H1 (cell line): ENCODE measurements around the gene TRAPPC2. TPM values are rescaled to one million over a fixed set of nuclear protein-coding genes. Genes with fewer than 3 reads are reported as not detected.

Experiments used
- CTCF ChIA-PET: fragments of 300-600 bp; sonication (Branson Sonifier 250); formaldehyde crosslinking; loops from one replicate; lab custom pipeline; 2021; ENCODE audit not compliant: partially characterized antibody; lab: Charles Lee
- POLR2A ChIA-PET: fragments of 300-600 bp; sonication (Branson Sonifier 250); formaldehyde crosslinking; loops from one replicate; lab custom pipeline; 2021; ENCODE audit warnings: inconsistent platforms; ENCODE audit not compliant: partially characterized antibody; lab: Charles Lee
- DNase-seq, 2 experiments: peaks; one replicate each; pipeline versions ENCODE4 v3.0.0 to v3.0.0-alpha.2; 2010 to 2022; ENCODE audit warnings: low spot score in 2 of 2, low read depth in 1 of 2, mixed read lengths in 1 of 2
- FAIRE-seq: peaks from 2 replicates; lab custom pipeline; 2011; peaks lifted over from hg19 to GRCh38; lab: Jason Lieb, UNC
- H2AFZ ChIP-seq: 2 replicates; pipeline ENCODE4 v1.8.1; 2012; ENCODE audit warnings: low read length, inconsistent platforms
- H2AK5ac ChIP-seq: 2 replicates; pipeline ENCODE4 v1.6.1; 2013; ENCODE audit warnings: low read depth, low read length
- H2BK120ac ChIP-seq: replicated peaks from 2 replicates; pipeline ENCODE3; 2013; ENCODE audit warnings: low read depth, low read length, inconsistent platforms
- H2BK12ac ChIP-seq: 2 replicates; pipeline ENCODE4 v1.6.1; 2013; ENCODE audit warnings: low read depth, low read length
- H2BK15ac ChIP-seq: 2 replicates; pipeline ENCODE4 v1.6.1; 2013; ENCODE audit warnings: low read length
- H2BK20ac ChIP-seq: 2 replicates; pipeline ENCODE4 v1.6.1; 2013; ENCODE audit warnings: low read length
- H2BK5ac ChIP-seq: 2 replicates; pipeline ENCODE4 v1.6.1; 2013; ENCODE audit warnings: low read depth, low read length
- H3K14ac ChIP-seq: 2 replicates; pipeline ENCODE4 v1.6.1; 2013; ENCODE audit warnings: inconsistent platforms; ENCODE audit not compliant: insufficient read length
- H3K18ac ChIP-seq: 2 replicates; pipeline ENCODE4 v1.6.1; 2013; ENCODE audit warnings: low read length; ENCODE audit errors: extremely low read depth
- H3K23ac ChIP-seq: 2 replicates; pipeline ENCODE4 v1.6.1; 2013; ENCODE audit warnings: inconsistent platforms; ENCODE audit not compliant: insufficient read length
- H3K23me2 ChIP-seq: 2 replicates; pipeline ENCODE4 v1.6.1; 2013; ENCODE audit warnings: low read depth, low read length
- H3K27ac ChIP-seq: 2 replicates; pipeline ENCODE4 v1.6.1; 2011; ENCODE audit warnings: low read depth, low read length, inconsistent platforms
- H3K27me3 ChIP-seq, 4 experiments: replicated peaks in 1 of 4; 1 replicate in 1 of 4; 2 replicates in 3 of 4; pipeline versions ENCODE4 v1.6.1 to v1.8.1; 2011 to 2013; ENCODE audit warnings: low read length in 3 of 4, mild to moderate bottlenecking in 3 of 4, inconsistent platforms in 2 of 4, mixed read lengths in 2 of 4, moderate library complexity in 1 of 4; ENCODE audit not compliant: control insufficient read depth in 3 of 4, insufficient read depth in 3 of 4; ENCODE audit errors: extremely low read depth in 1 of 4
- H3K36me3 ChIP-seq, 4 experiments: 2 replicates each; pipeline versions ENCODE4 v1.6.1 to v1.8.1; 2011 to 2013; ENCODE audit warnings: mild to moderate bottlenecking in 4 of 4, low read length in 3 of 4, moderate library complexity in 2 of 4, control low read depth in 1 of 4, inconsistent platforms in 1 of 4; ENCODE audit not compliant: insufficient read depth in 4 of 4, control insufficient read depth in 2 of 4
- H3K4ac ChIP-seq: replicated peaks from 2 replicates; pipeline ENCODE3; 2013; ENCODE audit warnings: low read length, low read depth, mixed read lengths, inconsistent platforms; ENCODE audit not compliant: insufficient read length
- H3K4me1 ChIP-seq, 4 experiments: replicated peaks in 1 of 4; 1 replicate in 1 of 4; 2 replicates in 3 of 4; pipeline versions ENCODE4 v1.6.1 to v1.8.1; 2011 to 2013; ENCODE audit warnings: low read length in 3 of 4, inconsistent platforms in 2 of 4, mixed read lengths in 1 of 4; ENCODE audit not compliant: insufficient read depth in 4 of 4, control insufficient read depth in 3 of 4
- H3K4me2 ChIP-seq, 2 experiments: 2 replicates each; pipeline versions ENCODE4 v1.6.1 to v1.8.1; 2011 to 2013; ENCODE audit warnings: low read depth in 2 of 2, low read length in 2 of 2, control low read depth in 1 of 2, inconsistent platforms in 1 of 2, mild to moderate bottlenecking in 1 of 2; ENCODE audit not compliant: insufficient read depth in 1 of 2
- H3K4me3 ChIP-seq, 4 experiments: fragments of 200-600, 300-600 bp in 1 of 4; sonication (generic), shearing (Covaris generic), sonication (Bioruptor Twin) in 1 of 4; 2 replicates each; pipeline versions ENCODE4 v1.5.1 to v1.8.1; 2011 to 2016; ENCODE audit warnings: low read length in 4 of 4, low read depth in 3 of 4, control low read depth in 2 of 4, inconsistent platforms in 2 of 4, mild to moderate bottlenecking in 2 of 4, mixed read lengths in 1 of 4, moderate library complexity in 1 of 4; ENCODE audit not compliant: insufficient read depth in 2 of 4; ENCODE audit errors: extremely low read depth in 1 of 4
- H3K56ac ChIP-seq: replicated peaks from 2 replicates; pipeline ENCODE3; 2013; ENCODE audit warnings: low read depth, mild to moderate bottlenecking, mixed read lengths, low read length, inconsistent platforms; ENCODE audit not compliant: insufficient read length
- H3K79me1 ChIP-seq: 2 replicates; pipeline ENCODE4 v1.6.1; 2013; ENCODE audit warnings: low read depth, low read length, control low read depth
- H3K79me2 ChIP-seq, 2 experiments: 2 replicates each; pipeline versions ENCODE4 v1.6.1 to v1.8.1; 2012 to 2013; ENCODE audit warnings: low read length in 2 of 2, mild to moderate bottlenecking in 2 of 2, inconsistent platforms in 1 of 2; ENCODE audit not compliant: insufficient read depth in 2 of 2, control insufficient read depth in 1 of 2
- H3K9ac ChIP-seq, 4 experiments: replicated peaks in 1 of 4; 1 replicate in 1 of 4; 2 replicates in 3 of 4; pipeline versions ENCODE4 v1.6.1 to v1.8.1; 2011 to 2013; ENCODE audit warnings: low read depth in 3 of 4, low read length in 3 of 4, control low read depth in 2 of 4, mild to moderate bottlenecking in 2 of 4, moderate library complexity in 2 of 4, inconsistent platforms in 1 of 4; ENCODE audit errors: extremely low read depth in 1 of 4
- H3K9me3 ChIP-seq, 2 experiments: 2 replicates each; pipeline versions ENCODE4 v1.6.1 to v1.8.1; 2012 to 2013; ENCODE audit warnings: mild to moderate bottlenecking in 2 of 2, moderate library complexity in 2 of 2, control low read depth in 1 of 2, inconsistent platforms in 1 of 2, low read depth in 1 of 2, low read length in 1 of 2, mixed read lengths in 1 of 2; ENCODE audit not compliant: insufficient read depth in 2 of 2
- H4K20me1 ChIP-seq, 2 experiments: replicated peaks in 1 of 2; 2 replicates each; pipeline versions ENCODE3 to v1.8.1; 2011 to 2013; ENCODE audit warnings: inconsistent platforms in 2 of 2, low read length in 2 of 2, mild to moderate bottlenecking in 1 of 2; ENCODE audit not compliant: insufficient read depth in 2 of 2, control insufficient read depth in 1 of 2
- H4K5ac ChIP-seq: 2 replicates; pipeline ENCODE4 v1.6.1; 2013; ENCODE audit warnings: low read length, low read depth, mixed read lengths, inconsistent platforms; ENCODE audit not compliant: insufficient read length
- H4K8ac ChIP-seq: 2 replicates; pipeline ENCODE4 v1.8.0; 2013; ENCODE audit warnings: mild to moderate bottlenecking, moderate library complexity, low read length, inconsistent platforms; ENCODE audit not compliant: insufficient read depth; ENCODE audit errors: extremely low read depth
- H4K91ac ChIP-seq: replicated peaks from 2 replicates; pipeline ENCODE3; 2013; ENCODE audit warnings: low read length, mixed read lengths, inconsistent platforms; ENCODE audit not compliant: insufficient read length
- ATF3 ChIP-seq: IDR thresholded peaks from 2 replicates; pipeline ENCODE4 v1.6.1; 2011; ENCODE audit warnings: low read depth, mild to moderate bottlenecking, low read length; ENCODE audit not compliant: insufficient read depth
- BRCA1 ChIP-seq: IDR thresholded peaks from 2 replicates; pipeline ENCODE4 v1.6.1; 2012; ENCODE audit warnings: low read depth, low read length, improper control_type of control experiment
- CTBP2 ChIP-seq: IDR thresholded peaks from 2 replicates; pipeline ENCODE4 v1.7.0; 2011; ENCODE audit warnings: borderline replicate concordance, mild to moderate bottlenecking, moderate library complexity, mixed read lengths, low read length; ENCODE audit not compliant: insufficient read depth, insufficient read length
- JUND ChIP-seq: IDR thresholded peaks from 2 replicates; pipeline ENCODE4 v1.6.1; 2011; ENCODE audit warnings: mild to moderate bottlenecking, improper control_type of control experiment, low read length
- KDM1A ChIP-seq: fragments of 200-600, 300-600 bp; sonication (generic); IDR thresholded peaks from 2 replicates; pipeline ENCODE4 v1.7.1; 2016; ENCODE audit warnings: mild to moderate bottlenecking, low read length, borderline replicate concordance
- MAFK ChIP-seq: IDR thresholded peaks from 2 replicates; pipeline ENCODE4 v1.6.1; 2012; ENCODE audit warnings: low read depth, mild to moderate bottlenecking, improper control_type of control experiment, low read length
- NANOG ChIP-seq: IDR thresholded peaks from 2 replicates; pipeline ENCODE4 v1.6.1; 2011; ENCODE audit warnings: low read length, low read depth, mild to moderate bottlenecking, inconsistent platforms; ENCODE audit not compliant: insufficient read depth, poor library complexity, severe bottlenecking
- NRF1 ChIP-seq: IDR thresholded peaks from 2 replicates; pipeline ENCODE4 v1.6.1; 2011; ENCODE audit warnings: mild to moderate bottlenecking, low read depth, low read length, improper control_type of control experiment
- POLR2A ChIP-seq, 2 experiments: IDR thresholded peaks; 1 replicate in 1 of 2; 2 replicates in 1 of 2; pipeline ENCODE4 v1.6.1; 2011; ENCODE audit warnings: low read depth in 2 of 2, low read length in 2 of 2, mild to moderate bottlenecking in 2 of 2; ENCODE audit errors: control extremely low read depth in 1 of 2
- RBBP5 ChIP-seq: IDR thresholded peaks from 2 replicates; pipeline ENCODE4 v1.7.1; 2012; ENCODE audit warnings: low read depth, mild to moderate bottlenecking, inconsistent platforms, low read length, moderate library complexity, borderline replicate concordance
- SIN3A ChIP-seq, 2 experiments: IDR thresholded peaks in 1 of 2; conservative IDR thresholded peaks in 1 of 2; 2 replicates each; pipeline ENCODE4 v1.6.1; 2011 to 2012; ENCODE audit warnings: low read length in 2 of 2, improper control_type of control experiment in 1 of 2, low read depth in 1 of 2, mild to moderate bottlenecking in 1 of 2
- SP4 ChIP-seq: IDR thresholded peaks from 2 replicates; pipeline ENCODE4 v1.6.1; 2012; ENCODE audit warnings: low read length, inconsistent platforms
- TCF12 ChIP-seq: IDR thresholded peaks from 2 replicates; pipeline ENCODE4 v1.6.1; 2011; ENCODE audit warnings: low read depth, mild to moderate bottlenecking, low read length
- ZNF274 ChIP-seq: IDR thresholded peaks from 2 replicates; pipeline ENCODE4 v1.7.0; 2012; ENCODE audit warnings: low read length, borderline replicate concordance; ENCODE audit errors: extremely low read depth
- WGBS, 2 experiments: shearing (Covaris generic) in 1 of 2; methylation state at CpG; one replicate each; pipeline versions ENCODE4 v1.1.6 to v1.1.7; 2013 to 2015; ENCODE audit warnings: low lambda C conversion rate in 2 of 2, mixed read lengths in 2 of 2, inconsistent platforms in 1 of 2, low coverage in 1 of 2, missing lambda C conversion rate in 1 of 2; ENCODE audit not compliant: insufficient replicate concordance in 2 of 2, insufficient coverage in 1 of 2, insufficient read length in 1 of 2; ENCODE audit errors: extremely low coverage in 1 of 2, missing lambda C conversion rate in 1 of 2; 5-methylcytosine and 5-hydroxymethylcytosine counted together
- polyA plus RNA-seq, 7 experiments: library from polyadenylated mRNA; depleted of rRNA in 3 of 7; stranded (reverse) in 5 of 7; unstranded in 2 of 7; fragments of >200 nt in 5 of 7; fragments of 200-250 nt in 2 of 7; gene quantifications; 1 replicate in 5 of 7; 2 replicates in 1 of 7; 4 replicates in 1 of 7; pipeline versions ENCODE4 v1.2.1 to v1.2.3, GENCODE V29; 2011 to 2013; ENCODE audit warnings: missing spikeins in 2 of 7, mixed read lengths in 2 of 7
- total RNA-seq: library from RNA; stranded (reverse); fragmentation: NEBNext Ultra II Directional; extraction: Animal tissue kit (Norgen Biotek cat#: 25700); gene quantifications from 2 replicates; pipeline ENCODE4 v1.2.1, GENCODE V29; 2021

Gene TRAPPC2
- total and polyA plus RNA-seq, 2 of the 8 experiments (the other 6 are each of a cell fraction or from before 2014, with no cell fraction given) = 6.7 to 10.8 TPM

GRCh38 chrX:13721371-13721770 lies 13.0 kb downstream of the TRAPPC2 start:
- Histone ChIP-seq H2BK120ac (no peak overlapping the region), H2BK5ac (no peak overlapping the region), H3K23me2 (no peaks in the 10 kb centered on the region), H2BK12ac (no peak overlapping the region), H3K9me3 (no peaks in the 10 kb centered on the region; a peak in 1 of 4 replicates), H4K5ac (no peak overlapping the region), H3K79me2 (peaks cover 0 to 9% of the 10 kb centered on the region in 2 experiments; a peak in 1 of 4 replicates), H3K36me3 (peaks cover 0 to 18% (median under 1%) of the 10 kb centered on the region in 4 experiments; a peak in 4 of 8 replicates), H3K56ac (no peak overlapping the region), H2AK5ac (no peak overlapping the region), H3K79me1 (no peaks in the 10 kb centered on the region; the same call in 1 of the 2 replicates), H2AFZ (no peak overlapping the region), H2BK15ac (no peak overlapping the region), H2BK20ac (no peak overlapping the region), H3K4me3 (no peak overlapping the region), H3K9ac (no peak overlapping the region), H3K27ac (no peak overlapping the region), H3K4me1 (no peaks in the 10 kb centered on the region), H4K8ac (no peak overlapping the region), H3K18ac (no peak overlapping the region), H4K20me1 (peaks cover 0 to 2% of the 10 kb centered on the region in 2 experiments), H3K23ac (no peak overlapping the region), H3K27me3 (no peaks in the 10 kb centered on the region), H3K4ac (no peak overlapping the region), H4K91ac (no peak overlapping the region), H3K4me2 (no peak overlapping the region), H3K14ac (no peak overlapping the region)
- WGBS, 2 experiments = 88% methylated on average over 4 of the region's 4 CpGs; no CpG with 5 or more reads in 1 of the 2 experiments
- no peak for DNase-seq
- no peak for FAIRE-seq
- ChIA-PET POLR2A (interaction anchor here (2.5 kb wide), 1 partner anchor 13 kb away, joined by 15 read pairs; the partner anchor contains the start of genes OFD1 and TRAPPC2), CTCF (no interaction called here)
- TF ChIP-seq POLR2A (IDR thresholded peaks at IDR 0.05; ENCODE audit: control extremely low read depth in 1 of 2, low read depth in 2 of 2, low read length in 2 of 2) (no peak), SIN3A (conservative IDR thresholded peaks at IDR 0.05 in 1 of 2, IDR thresholded peaks at IDR 0.05 in 1 of 2; ENCODE audit: low read depth in 1 of 2, low read length in 2 of 2) (no peak), BRCA1 (no peak), ZNF274 (no peak), KDM1A (no peak), MAFK (no peak), ATF3 (no peak), NANOG (no peak), JUND (no peak), TCF12 (no peak), CTBP2 (no peak), RBBP5 (no peak), SP4 (no peak), NRF1 (no peak)
